CD8-positive, alpha-beta memory T cell (primary cell): ENCODE measurements around the gene TGFB2. TPM values are rescaled to one million over a fixed set of nuclear protein-coding genes. Genes with fewer than 3 reads are reported as not detected.

Source experiments
- CTCF ChIA-PET: fragments of 350-600 bp; sonication (Branson Sonifier 250); formaldehyde crosslinking; loops from one replicate; lab custom pipeline; 2021; ENCODE audit warnings: antibody characterized with exemption; lab: Charles Lee
- POLR2A ChIA-PET: fragments of 350-600 bp; sonication (Branson Sonifier 250); formaldehyde crosslinking; loops from one replicate; lab custom pipeline; 2021; ENCODE audit warnings: antibody characterized with exemption; lab: Charles Lee
- DNase-seq, 5 donors: peaks; one replicate each; pipeline versions ENCODE4 v3.0.0 to v3.0.0-alpha.2; 2020 to 2022; ENCODE audit warnings: mixed read lengths in 1 of 5
- H3K27ac ChIP-seq: one replicate; pipeline ENCODE4 v1.7.0; 2013; ENCODE audit warnings: low read depth, mild to moderate bottlenecking, low read length, moderate library complexity
- H3K27me3 ChIP-seq: 2 replicates; pipeline ENCODE4 v1.7.0; 2013; ENCODE audit warnings: low read length, mild to moderate bottlenecking; ENCODE audit not compliant: insufficient read depth, poor library complexity, severe bottlenecking
- H3K36me3 ChIP-seq: 2 replicates; pipeline ENCODE4 v1.7.0; 2013; ENCODE audit warnings: mild to moderate bottlenecking, low read length, moderate library complexity; ENCODE audit not compliant: insufficient read depth
- H3K4me1 ChIP-seq: 2 replicates; pipeline ENCODE4 v1.7.0; 2013; ENCODE audit warnings: mild to moderate bottlenecking, low read length, moderate library complexity; ENCODE audit not compliant: insufficient read depth
- H3K4me3 ChIP-seq: 2 replicates; pipeline ENCODE4 v1.7.0; 2013; ENCODE audit warnings: mild to moderate bottlenecking, low read length
- H3K9me3 ChIP-seq: 2 replicates; pipeline ENCODE4 v1.7.0; 2013; ENCODE audit warnings: mild to moderate bottlenecking, low read length
- H3K27ac Mint-ChIP-seq, 8 donors: one replicate each; pipeline ENCODE4 v1.8.0; 2020 to 2021; ENCODE audit warnings: mixed read lengths in 8 of 8, mild to moderate bottlenecking in 6 of 8, inconsistent platforms in 3 of 8, moderate library complexity in 3 of 8
- H3K27me3 Mint-ChIP-seq, 2 donors: one replicate each; pipeline ENCODE4 v1.8.0; 2020 to 2021; ENCODE audit warnings: mixed read lengths in 2 of 2, mild to moderate bottlenecking in 1 of 2, moderate library complexity in 1 of 2
- H3K36me3 Mint-ChIP-seq, 3 donors: one replicate each; pipeline ENCODE4 v1.8.0; 2020 to 2021; ENCODE audit warnings: mixed read lengths in 3 of 3, inconsistent platforms in 1 of 3, mild to moderate bottlenecking in 1 of 3
- H3K4me1 Mint-ChIP-seq, 3 donors: one replicate each; pipeline ENCODE4 v1.8.0; 2020 to 2021; ENCODE audit warnings: mixed read lengths in 3 of 3, inconsistent platforms in 1 of 3, mild to moderate bottlenecking in 1 of 3
- H3K4me3 Mint-ChIP-seq, 7 donors: one replicate each; pipeline ENCODE4 v1.8.0; 2020 to 2021; ENCODE audit warnings: mixed read lengths in 7 of 7, mild to moderate bottlenecking in 6 of 7, moderate library complexity in 4 of 7, inconsistent platforms in 2 of 7
- H3K9me3 Mint-ChIP-seq, 5 donors: one replicate each; pipeline ENCODE4 v1.8.0; 2020 to 2022; ENCODE audit warnings: mixed read lengths in 5 of 5, mild to moderate bottlenecking in 3 of 5, moderate library complexity in 2 of 5, inconsistent platforms in 1 of 5
- polyA plus RNA-seq: library from polyadenylated mRNA; unstranded; fragments of 300-500 nt; fragmentation: Illumina TruSeq; gene quantifications from one replicate; pipeline ENCODE4 v1.2.3, GENCODE V29; 2021
- total RNA-seq, 2 experiments: library from RNA; stranded (reverse); gene quantifications; one replicate each; pipeline ENCODE4 v1.2.3, GENCODE V29; 2021

TGFB2 gene
- total and polyA plus RNA-seq, 3 experiments from 2014 or later: not detected

DNA sequence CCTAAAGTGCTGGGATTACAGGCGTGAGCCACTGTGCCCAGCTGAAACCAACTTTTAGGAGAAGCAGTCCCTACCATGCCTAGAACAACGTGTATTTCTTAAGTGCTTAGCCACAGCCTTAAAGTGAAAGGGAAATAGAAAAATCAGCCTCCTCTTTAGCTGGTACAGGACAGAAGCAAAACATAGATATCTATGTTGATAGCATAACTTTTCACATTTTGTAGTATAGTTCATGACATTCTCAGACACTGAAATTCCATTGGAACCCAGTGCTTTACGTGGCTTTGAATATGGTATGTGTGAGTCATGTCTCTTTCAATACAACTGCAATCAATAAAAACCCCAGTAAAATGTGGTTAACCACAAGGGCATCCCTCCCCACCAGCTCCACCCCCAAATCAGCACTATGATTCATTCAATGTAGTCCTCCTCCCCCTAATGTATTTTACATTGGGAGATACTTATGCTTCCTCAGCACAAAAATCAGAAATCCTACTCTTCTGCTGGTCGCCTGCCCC lies 32.1 kb downstream of the TGFB2 start:
- H3K27ac ChIP-seq: no peak overlapping the region
- H3K4me3 ChIP-seq: no peak overlapping the region
- H3K27me3 Mint-ChIP-seq: peaks cover 5 to 41% of the 10 kb centered on the region in 2 donors
- peak overlapping the region in 6 of 7 donors; percentile 1 to 74 (median 35) for H3K4me3 Mint-ChIP-seq
- ChIA-PET CTCF (interaction anchor here (1.5 kb wide), 1 partner anchor 11 kb away, joined by 4 read pairs; no protein-coding TSS in a partner anchor), POLR2A (no interaction called here)
- no peaks in the 10 kb centered on the region for H3K9me3 ChIP-seq
- peaks cover 0 to 1% (median 0%) of the 10 kb centered on the region in 5 donors for H3K9me3 Mint-ChIP-seq
- peaks cover 11 to 15% (median 13%) of the 10 kb centered on the region in 3 donors for H3K4me1 Mint-ChIP-seq
- DNase-seq: peak in 4 of 5 donors; percentile 3 to 73 (median 30)
- no peaks in the 10 kb centered on the region for H3K36me3 Mint-ChIP-seq
- peak overlapping the region in 3 of 8 donors; percentile 16 to 63 (median 58) for H3K27ac Mint-ChIP-seq
- no peaks in the 10 kb centered on the region for H3K36me3 ChIP-seq
- H3K4me1 ChIP-seq: peaks cover 5% of the 10 kb centered on the region
- no peaks in the 10 kb centered on the region for H3K27me3 ChIP-seq

DNA sequence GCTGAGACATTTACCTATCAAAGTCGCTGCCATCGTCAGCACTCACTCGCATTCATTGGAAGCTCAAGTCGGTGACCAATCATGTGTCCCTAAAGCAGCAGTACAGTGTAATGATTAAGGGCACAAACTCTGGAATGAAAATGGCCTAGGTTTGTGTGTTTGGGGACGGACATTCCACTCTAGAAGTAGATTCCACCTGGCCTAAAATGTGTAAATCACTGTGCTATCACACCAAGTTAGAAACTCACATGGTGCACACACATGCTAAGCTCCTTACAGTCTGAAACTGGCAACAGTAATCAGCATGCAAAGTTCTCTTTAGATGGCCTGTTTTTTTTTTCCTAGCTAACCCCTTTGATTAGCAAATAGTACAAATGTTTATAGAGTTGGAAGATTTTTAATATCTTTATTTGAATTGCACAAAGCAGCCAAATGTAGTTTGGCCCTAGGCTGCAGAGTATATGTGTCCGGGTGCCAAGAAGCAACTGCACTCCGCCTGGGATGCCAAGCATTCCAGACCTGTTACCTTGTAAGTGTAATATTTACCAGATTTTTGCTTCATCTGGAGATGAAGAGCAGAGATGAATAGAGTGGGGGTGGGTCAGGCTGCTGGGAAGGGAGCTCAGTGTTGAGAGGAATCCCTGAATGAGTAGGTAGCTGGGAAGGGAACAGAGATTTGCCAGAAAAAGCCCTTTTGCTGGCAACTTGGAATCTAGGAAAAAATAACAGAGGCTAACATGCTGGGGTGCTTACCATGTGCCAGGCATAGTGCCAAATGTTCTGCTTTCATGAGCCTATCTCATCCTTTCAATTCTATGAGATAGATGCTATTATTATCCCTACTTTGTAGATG lies 35.2 kb downstream of the TGFB2 start:
- no peak for DNase-seq
- Mint-ChIP-seq H3K4me1 (peaks cover 11 to 15% (median 13%) of the 10 kb centered on the region in 3 donors), H3K27ac (no peak overlapping the region), H3K4me3 (no peak overlapping the region), H3K9me3 (peaks cover 0 to 1% (median 0%) of the 10 kb centered on the region in 5 donors), H3K27me3 (peaks cover 4 to 42% of the 10 kb centered on the region in 2 donors), H3K36me3 (no peaks in the 10 kb centered on the region)
- Histone ChIP-seq H3K36me3 (no peaks in the 10 kb centered on the region), H3K4me3 (no peak overlapping the region), H3K9me3 (no peaks in the 10 kb centered on the region), H3K4me1 (peaks cover 5% of the 10 kb centered on the region), H3K27me3 (no peaks in the 10 kb centered on the region), H3K27ac (no peak overlapping the region)
- POLR2A ChIA-PET: no interaction called here
- CTCF ChIA-PET: no interaction called here

DNA sequence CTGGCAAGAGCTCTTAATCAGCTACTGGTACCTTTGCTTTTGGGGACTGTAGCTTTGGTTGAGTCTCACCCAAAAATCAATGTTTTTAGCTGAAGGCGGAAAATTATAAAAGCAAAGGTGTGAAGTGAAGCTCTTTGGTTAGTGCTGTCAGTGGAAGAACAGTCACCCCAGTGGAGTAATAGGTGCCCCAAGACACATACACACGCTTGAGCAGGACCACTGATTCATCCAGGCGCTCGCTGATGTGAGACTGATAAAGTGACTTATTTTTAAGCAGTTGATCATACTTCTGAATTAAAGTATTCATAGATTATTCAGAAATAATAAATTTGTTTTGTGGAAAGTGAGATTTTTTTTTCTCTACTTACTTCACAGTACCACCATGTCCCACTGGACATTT lies 37.1 kb downstream of the TGFB2 start:
- Mint-ChIP-seq H3K4me3 (no peak overlapping the region), H3K36me3 (no peaks in the 10 kb centered on the region), H3K4me1 (peaks cover 6 to 7% (median 6%) of the 10 kb centered on the region in 3 donors), H3K27ac (no peak overlapping the region), H3K27me3 (peaks cover 4 to 46% of the 10 kb centered on the region in 2 donors), H3K9me3 (peaks cover 0 to 1% (median 0%) of the 10 kb centered on the region in 5 donors)
- H3K4me1 ChIP-seq: peaks cover 4% of the 10 kb centered on the region
- ChIA-PET POLR2A (no interaction called here), CTCF (no interaction called here)
- H3K27me3 ChIP-seq: no peaks in the 10 kb centered on the region
- H3K27ac ChIP-seq: no peak overlapping the region
- no peak overlapping the region for H3K4me3 ChIP-seq
- no peaks in the 10 kb centered on the region for H3K9me3 ChIP-seq
- no peaks in the 10 kb centered on the region for H3K36me3 ChIP-seq
- DNase-seq: no peak

DNA sequence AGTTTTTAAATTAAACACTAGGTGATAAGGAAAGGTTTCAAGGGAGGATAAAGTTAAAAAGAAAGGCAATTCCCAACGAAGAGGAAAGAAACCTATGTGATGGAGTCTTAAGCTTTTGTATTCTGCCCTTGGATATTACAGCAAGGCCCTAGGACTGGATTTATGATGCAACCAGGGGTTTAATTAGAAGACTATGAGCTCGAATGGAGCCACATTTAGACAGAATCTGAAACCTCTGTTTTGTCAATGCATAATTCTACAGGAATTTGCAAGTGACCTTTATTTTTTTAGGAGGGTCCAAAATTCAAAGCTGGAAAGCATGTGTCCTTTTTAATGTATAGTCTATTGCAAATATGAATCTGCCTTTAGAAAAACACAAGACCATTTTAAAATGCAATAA lies 37.9 kb downstream of the TGFB2 start:
- CTCF ChIA-PET: no interaction called here
- Histone ChIP-seq H3K4me3 (no peak overlapping the region), H3K9me3 (no peaks in the 10 kb centered on the region), H3K27me3 (no peaks in the 10 kb centered on the region), H3K27ac (no peak overlapping the region), H3K36me3 (no peaks in the 10 kb centered on the region), H3K4me1 (no peaks in the 10 kb centered on the region)
- POLR2A ChIA-PET: no interaction called here
- Mint-ChIP-seq H3K4me1 (no peaks in the 10 kb centered on the region), H3K9me3 (peaks cover 0 to 1% (median 0%) of the 10 kb centered on the region in 5 donors), H3K27ac (no peak overlapping the region), H3K4me3 (no peak overlapping the region), H3K27me3 (peaks cover 4 to 46% of the 10 kb centered on the region in 2 donors), H3K36me3 (no peaks in the 10 kb centered on the region)
- no peak for DNase-seq

DNA sequence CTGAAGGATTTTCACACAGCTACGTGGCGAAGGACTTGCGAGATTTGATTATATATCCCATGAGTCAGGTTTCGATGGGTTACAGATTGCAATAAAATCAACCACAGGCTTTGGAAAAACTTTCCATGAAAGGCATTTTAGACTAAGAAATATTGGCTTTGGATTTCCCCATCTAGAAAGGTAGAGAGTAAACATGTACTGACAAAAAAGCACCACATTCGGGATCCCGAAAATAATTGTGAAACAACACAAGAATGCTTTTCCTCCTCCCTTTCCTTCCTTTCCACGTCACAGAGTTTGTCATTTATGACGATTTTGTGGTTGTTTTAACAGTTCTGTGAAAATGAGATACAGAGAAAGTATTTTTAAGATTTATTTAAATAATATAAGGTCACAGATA lies 38.5 kb downstream of the TGFB2 start:
- H3K9me3 ChIP-seq: no peaks in the 10 kb centered on the region
- H3K36me3 ChIP-seq: no peaks in the 10 kb centered on the region
- Mint-ChIP-seq H3K9me3 (peaks cover 0 to 1% (median 0%) of the 10 kb centered on the region in 5 donors), H3K36me3 (no peaks in the 10 kb centered on the region), H3K27me3 (peaks cover 4 to 46% of the 10 kb centered on the region in 2 donors), H3K27ac (no peak overlapping the region), H3K4me3 (no peak overlapping the region), H3K4me1 (no peaks in the 10 kb centered on the region)
- POLR2A ChIA-PET: no interaction called here
- no peak overlapping the region for H3K27ac ChIP-seq
- H3K4me3 ChIP-seq: no peak overlapping the region
- H3K4me1 ChIP-seq: no peaks in the 10 kb centered on the region
- no peak for DNase-seq
- CTCF ChIA-PET: no interaction called here
- no peaks in the 10 kb centered on the region for H3K27me3 ChIP-seq

DNA sequence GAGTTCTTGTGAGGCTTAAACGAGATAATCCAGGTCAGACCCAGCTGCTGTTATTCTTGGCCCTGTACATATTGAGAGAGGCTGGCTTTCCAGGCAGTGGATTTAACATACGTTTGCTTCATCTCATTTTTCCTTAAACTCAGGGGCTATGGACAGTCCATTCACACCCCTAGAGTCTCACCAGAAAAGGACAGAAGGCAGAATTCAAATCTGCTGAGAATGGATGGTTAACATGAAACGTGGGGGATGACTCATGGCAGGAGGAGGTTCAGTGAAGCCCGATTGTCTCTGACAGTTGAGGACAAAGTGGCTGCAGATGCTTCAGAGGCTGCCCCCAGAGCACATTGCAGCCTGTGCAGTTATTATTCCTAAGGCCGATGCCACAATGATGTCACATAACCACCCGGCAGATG lies 39.5 kb downstream of the TGFB2 start:
- H3K27ac Mint-ChIP-seq: no peak overlapping the region
- ChIA-PET CTCF (no interaction called here), POLR2A (no interaction called here)
- H3K4me3 Mint-ChIP-seq: no peak overlapping the region
- Histone ChIP-seq H3K27ac (no peak overlapping the region), H3K4me1 (no peaks in the 10 kb centered on the region), H3K4me3 (no peak overlapping the region), H3K27me3 (no peaks in the 10 kb centered on the region), H3K9me3 (no peaks in the 10 kb centered on the region), H3K36me3 (no peaks in the 10 kb centered on the region)
- H3K36me3 Mint-ChIP-seq: no peaks in the 10 kb centered on the region
- no peak for DNase-seq
- no peaks in the 10 kb centered on the region for H3K4me1 Mint-ChIP-seq
- peaks cover 0 to 1% (median 0%) of the 10 kb centered on the region in 5 donors for H3K9me3 Mint-ChIP-seq
- H3K27me3 Mint-ChIP-seq: peaks cover 11 to 46% of the 10 kb centered on the region in 2 donors

DNA sequence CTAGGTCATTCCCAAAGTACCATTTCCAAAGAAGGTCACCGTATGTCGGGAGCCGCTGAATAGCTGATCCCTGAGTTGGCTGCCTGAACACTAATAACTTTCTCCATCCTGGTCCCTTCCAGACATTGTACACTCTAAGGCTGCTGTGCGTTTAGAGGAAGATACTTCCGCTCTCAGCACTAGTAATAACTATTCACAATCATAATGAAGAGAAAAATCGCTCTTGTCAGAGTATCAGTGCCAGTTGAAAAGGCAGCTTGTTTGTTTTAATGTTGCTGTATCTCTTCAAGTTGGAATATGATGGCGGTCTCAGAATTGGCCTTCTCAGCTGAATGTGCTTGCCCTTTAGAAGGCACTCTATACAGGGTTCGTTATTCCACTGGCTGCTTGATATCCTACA lies 43.5 kb downstream of the TGFB2 start:
- Mint-ChIP-seq H3K4me1 (no peaks in the 10 kb centered on the region), H3K4me3 (no peak overlapping the region), H3K36me3 (no peaks in the 10 kb centered on the region), H3K27ac (no peak overlapping the region), H3K9me3 (no peaks in the 10 kb centered on the region), H3K27me3 (peaks cover 13 to 24% of the 10 kb centered on the region in 2 donors)
- no peak overlapping the region for H3K4me3 ChIP-seq
- H3K27ac ChIP-seq: no peak overlapping the region
- CTCF ChIA-PET: no interaction called here
- POLR2A ChIA-PET: no interaction called here
- H3K36me3 ChIP-seq: no peaks in the 10 kb centered on the region
- no peaks in the 10 kb centered on the region for H3K4me1 ChIP-seq
- no peaks in the 10 kb centered on the region for H3K27me3 ChIP-seq
- H3K9me3 ChIP-seq: no peaks in the 10 kb centered on the region
- DNase-seq: no peak

DNA sequence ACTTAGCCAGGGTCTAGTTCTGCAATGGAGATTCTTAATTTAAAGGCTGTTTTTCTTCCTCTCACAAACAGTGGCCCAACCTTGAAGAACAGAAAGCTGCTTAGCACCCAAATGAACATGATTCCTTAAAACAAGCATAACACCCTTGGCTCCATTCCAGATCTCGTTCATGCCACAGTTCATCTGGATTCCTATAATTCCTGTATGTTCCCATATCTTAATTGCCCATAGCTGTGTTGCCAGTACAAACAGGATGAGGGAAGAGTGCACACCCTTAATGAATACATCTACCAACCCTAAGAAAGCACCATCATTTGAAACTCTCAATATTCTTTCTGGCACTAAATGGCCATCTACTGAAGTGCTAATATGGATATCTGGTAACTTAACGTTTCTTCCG lies 45.5 kb downstream of the TGFB2 start:
- no peak overlapping the region for H3K27ac ChIP-seq
- H3K4me3 Mint-ChIP-seq: no peak overlapping the region
- ChIA-PET CTCF (no interaction called here), POLR2A (no interaction called here)
- H3K36me3 Mint-ChIP-seq: no peaks in the 10 kb centered on the region
- DNase-seq: no peak
- H3K4me1 Mint-ChIP-seq: no peaks in the 10 kb centered on the region
- no peaks in the 10 kb centered on the region for H3K9me3 ChIP-seq
- peaks cover 0 to 2% (median 0%) of the 10 kb centered on the region in 5 donors for H3K9me3 Mint-ChIP-seq
- no peaks in the 10 kb centered on the region for H3K36me3 ChIP-seq
- H3K27me3 ChIP-seq: no peaks in the 10 kb centered on the region
- no peaks in the 10 kb centered on the region for H3K4me1 ChIP-seq
- H3K4me3 ChIP-seq: no peak overlapping the region
- peaks cover 12 to 17% of the 10 kb centered on the region in 2 donors for H3K27me3 Mint-ChIP-seq
- no peak overlapping the region for H3K27ac Mint-ChIP-seq
